Neutrophil (primary cell): ENCODE data around the gene ZNF277.

Experiments used
- H3K27ac ChIP-seq: fragments of 200-600 bp; sonication (generic); 2 replicates; pipeline ENCODE4 v1.5.1; 2016; ENCODE audit warnings: mild to moderate bottlenecking, moderate library complexity
- H3K27me3 ChIP-seq: fragments of 200-600 bp; sonication (generic); 2 replicates; pipeline ENCODE4 v1.6.0; 2016; ENCODE audit warnings: mild to moderate bottlenecking
- H3K36me3 ChIP-seq: fragments of 200-600 bp; sonication (generic); 2 replicates; pipeline ENCODE4 v1.5.1; 2017
- H3K4me1 ChIP-seq, 2 experiments: fragments of 200-600 bp in 1 of 2; sonication (generic) in 1 of 2; 1 replicate in 1 of 2; 2 replicates in 1 of 2; pipeline versions ENCODE4 v1.5.1 to v1.6.1; 2013 to 2016; ENCODE audit warnings: low read depth in 1 of 2, low read length in 1 of 2, mild to moderate bottlenecking in 1 of 2, moderate library complexity in 1 of 2; ENCODE audit not compliant: control insufficient read depth in 1 of 2, insufficient read depth in 1 of 2
- H3K4me3 ChIP-seq, 2 experiments: fragments of 200-600 bp in 1 of 2; sonication (generic) in 1 of 2; 1 replicate in 1 of 2; 2 replicates in 1 of 2; pipeline ENCODE4 v1.5.1; 2013 to 2016; ENCODE audit warnings: low read depth in 1 of 2, low read length in 1 of 2, mild to moderate bottlenecking in 1 of 2, moderate library complexity in 1 of 2
- H3K9me3 ChIP-seq: fragments of 200-600 bp; sonication (generic); 2 replicates; pipeline ENCODE4 v1.5.1; 2016
- TF ChIP-seq, protein P1 (sequence below): fragments of 200-600 bp; sonication (generic); IDR thresholded peaks from 2 replicates; pipeline ENCODE4 v1.5.1; 2016; ENCODE audit warnings: antibody characterized with exemption

ZNF277 gene

DNA sequence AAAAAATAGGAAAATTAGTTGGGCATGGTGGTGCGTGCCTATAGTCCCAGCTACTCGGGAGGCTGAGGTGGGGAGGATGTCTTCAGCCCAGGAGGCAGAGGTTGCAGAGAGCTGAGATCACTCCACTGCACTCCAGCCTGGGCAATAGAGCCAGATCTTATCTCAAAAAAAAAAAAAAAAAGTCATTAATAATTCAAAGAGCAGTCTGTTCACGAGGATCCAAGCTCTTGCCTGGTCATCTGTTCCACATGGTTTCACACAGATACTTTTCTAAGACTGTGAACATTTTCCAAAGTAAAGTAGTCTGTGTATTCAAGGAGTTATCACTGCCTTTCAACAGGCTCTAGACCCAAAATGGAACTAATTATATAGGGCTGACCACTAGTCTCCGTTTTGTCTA lies 86.9 kb downstream of the ZNF277 start:
- peaks cover 7% of the 10 kb centered on the region for H3K36me3 ChIP-seq
- H3K4me3 ChIP-seq, result no peak overlapping the region
- TF ChIP-seq, protein P1, sequence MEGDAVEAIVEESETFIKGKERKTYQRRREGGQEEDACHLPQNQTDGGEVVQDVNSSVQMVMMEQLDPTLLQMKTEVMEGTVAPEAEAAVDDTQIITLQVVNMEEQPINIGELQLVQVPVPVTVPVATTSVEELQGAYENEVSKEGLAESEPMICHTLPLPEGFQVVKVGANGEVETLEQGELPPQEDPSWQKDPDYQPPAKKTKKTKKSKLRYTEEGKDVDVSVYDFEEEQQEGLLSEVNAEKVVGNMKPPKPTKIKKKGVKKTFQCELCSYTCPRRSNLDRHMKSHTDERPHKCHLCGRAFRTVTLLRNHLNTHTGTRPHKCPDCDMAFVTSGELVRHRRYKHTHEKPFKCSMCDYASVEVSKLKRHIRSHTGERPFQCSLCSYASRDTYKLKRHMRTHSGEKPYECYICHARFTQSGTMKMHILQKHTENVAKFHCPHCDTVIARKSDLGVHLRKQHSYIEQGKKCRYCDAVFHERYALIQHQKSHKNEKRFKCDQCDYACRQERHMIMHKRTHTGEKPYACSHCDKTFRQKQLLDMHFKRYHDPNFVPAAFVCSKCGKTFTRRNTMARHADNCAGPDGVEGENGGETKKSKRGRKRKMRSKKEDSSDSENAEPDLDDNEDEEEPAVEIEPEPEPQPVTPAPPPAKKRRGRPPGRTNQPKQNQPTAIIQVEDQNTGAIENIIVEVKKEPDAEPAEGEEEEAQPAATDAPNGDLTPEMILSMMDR, result no peak
- no peaks in the 10 kb centered on the region for H3K4me1 ChIP-seq
- H3K9me3 ChIP-seq, result no peaks in the 10 kb centered on the region
- H3K27ac ChIP-seq, result no peak overlapping the region
- H3K27me3 ChIP-seq, result no peaks in the 10 kb centered on the region

DNA sequence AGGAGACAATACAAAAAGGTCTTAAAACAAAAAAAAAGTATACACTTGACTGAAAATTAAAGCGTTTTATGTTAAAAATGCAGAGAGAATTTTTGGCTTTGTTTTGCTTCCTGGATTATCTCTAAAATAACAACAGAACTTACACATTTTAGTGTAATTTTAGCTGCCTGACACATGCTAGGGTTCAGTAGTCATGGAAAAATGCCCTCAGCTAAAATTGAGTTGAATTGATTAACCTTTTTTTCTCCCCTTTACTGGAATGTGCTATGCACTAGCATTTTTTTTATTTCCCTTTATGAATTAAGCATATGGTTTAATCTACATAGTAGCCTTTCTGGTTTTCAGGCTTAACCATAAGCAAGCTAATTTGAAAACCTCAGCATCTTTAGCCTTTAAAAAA lies 89.9 kb downstream of the ZNF277 start:
- H3K9me3 ChIP-seq, result no peaks in the 10 kb centered on the region
- no peaks in the 10 kb centered on the region for H3K4me1 ChIP-seq
- H3K27ac ChIP-seq, result no peak overlapping the region
- no peaks in the 10 kb centered on the region for H3K36me3 ChIP-seq
- H3K4me3 ChIP-seq, result no peak overlapping the region
- no peaks in the 10 kb centered on the region for H3K27me3 ChIP-seq
- TF ChIP-seq, protein P1, result no peak

DNA sequence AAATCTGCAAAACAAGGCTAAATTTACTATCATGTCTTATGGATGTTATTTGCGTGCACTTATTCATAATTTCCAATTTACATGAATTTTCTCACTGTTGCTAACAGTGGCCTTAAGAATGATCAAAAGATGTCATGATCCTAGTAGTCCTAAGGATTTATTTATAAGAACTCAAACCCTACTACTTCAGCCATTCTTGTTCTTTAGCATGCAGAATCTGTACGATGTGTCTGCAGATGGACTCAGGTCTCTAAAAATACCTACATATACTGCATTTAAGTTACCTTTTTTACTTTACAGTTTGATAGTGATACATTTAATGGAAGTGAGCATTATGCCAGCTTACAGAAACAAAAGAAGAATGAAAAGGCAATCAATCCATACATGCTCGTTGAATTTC lies 91.2 kb downstream of the ZNF277 start:
- TF ChIP-seq, protein P1, result no peak
- Histone ChIP-seq H3K4me3 (no peak overlapping the region), H3K9me3 (no peaks in the 10 kb centered on the region), H3K27me3 (no peaks in the 10 kb centered on the region), H3K27ac (no peak overlapping the region), H3K36me3 (no peaks in the 10 kb centered on the region), H3K4me1 (no peaks in the 10 kb centered on the region)

GRCh38 chr7:112298543-112299100 lies 92.1 kb downstream of the ZNF277 start:
- no peak overlapping the region for H3K4me3 ChIP-seq
- H3K36me3 ChIP-seq, result no peaks in the 10 kb centered on the region
- no peak overlapping the region for H3K27ac ChIP-seq
- no peaks in the 10 kb centered on the region for H3K9me3 ChIP-seq
- H3K27me3 ChIP-seq, result no peaks in the 10 kb centered on the region
- no peaks in the 10 kb centered on the region for H3K4me1 ChIP-seq
- TF ChIP-seq, protein P1, result no peak

- Histone ChIP-seq H3K4me3 (no peak overlapping the region), H3K4me1 (no peaks in the 10 kb centered on the region), H3K9me3 (no peaks in the 10 kb centered on the region), H3K27me3 (no peaks in the 10 kb centered on the region), H3K27ac (no peak overlapping the region), H3K36me3 (no peaks in the 10 kb centered on the region)
- TF ChIP-seq, protein P1, result no peak
These were observed 93.6 kb downstream of the ZNF277 start for GRCh38 chr7:112300072-112300471.
